Body of pancreas (tissue), 4 donors: Measurements from ENCODE around the gene LPCAT3.

ENCODE experiments used
- CTCF ChIP-seq, 7 experiments: fragments of 450-650 bp in 4 of 7; fragments of 200-600 bp in 3 of 7; sonication (generic) in 3 of 7; IDR thresholded peaks; one replicate each; pipeline ENCODE4 v1.5.1; 2016 to 2019; ENCODE audit warnings: antibody characterized with exemption in 7 of 7
- POLR2A ChIP-seq, 3 donors: fragments of 450-650 bp; IDR thresholded peaks; one replicate each; pipeline ENCODE4 v1.6.1; 2016; ENCODE audit warnings: antibody characterized with exemption in 3 of 3, mild to moderate bottlenecking in 2 of 3

- TF ChIP-seq POLR2A (IDR thresholded peaks at IDR 0.05), result no peak
- no peak for TF ChIP-seq CTCF (IDR thresholded peaks at IDR 0.05)
These were observed 36.9 kb downstream of the LPCAT3 start for GRCh38 chr12:6981152-6982052.
